Frontal cortex (tissue), 4 donors: ENCODE measurements around the gene DAAM2. TPM values are rescaled to one million over a fixed set of nuclear protein-coding genes. Genes with fewer than 3 reads are reported as not detected.

ENCODE experiments used
- DNase-seq, 2 donors: peaks; one replicate each; pipeline ENCODE4 v3.0.0; 2012; ENCODE audit warnings: low spot score in 2 of 2
- FAIRE-seq: peaks from 2 replicates; lab custom pipeline; 2012; peaks lifted over from hg19 to GRCh38; lab: Jason Lieb, UNC
- total RNA-seq: library from RNA; depleted of rRNA; stranded (reverse); fragments of >200 nt; gene quantifications from one replicate; pipeline ENCODE4 v1.2.3, GENCODE V29; 2014
- donor health status: control.
- donor health status: control.
- donor health status: control.

The DAAM2 gene
- total RNA-seq, 1 donor from 2014 or later, result 5.3 TPM

DNA sequence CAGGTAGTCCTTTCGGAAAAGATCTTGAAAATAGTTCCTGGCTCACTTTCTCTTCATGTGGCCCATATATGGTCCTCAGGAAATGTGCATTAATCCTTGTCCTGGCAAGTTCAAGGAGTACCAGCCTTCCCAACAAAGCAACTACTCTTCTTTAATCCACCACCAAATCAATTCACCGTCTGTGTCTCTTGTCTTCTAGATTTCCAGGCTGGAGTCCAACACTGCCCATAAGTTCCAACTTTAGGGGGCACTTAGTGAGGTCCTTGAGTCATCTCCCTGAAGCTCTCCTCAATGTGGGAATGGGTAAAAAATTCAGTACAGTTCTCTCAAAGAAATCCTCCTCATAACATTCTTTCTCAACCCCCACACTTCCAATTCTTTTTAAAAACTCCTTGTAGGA, 6.9 kb upstream of the DAAM2 start:
- no peak for DNase-seq
- no peak for FAIRE-seq

DNA sequence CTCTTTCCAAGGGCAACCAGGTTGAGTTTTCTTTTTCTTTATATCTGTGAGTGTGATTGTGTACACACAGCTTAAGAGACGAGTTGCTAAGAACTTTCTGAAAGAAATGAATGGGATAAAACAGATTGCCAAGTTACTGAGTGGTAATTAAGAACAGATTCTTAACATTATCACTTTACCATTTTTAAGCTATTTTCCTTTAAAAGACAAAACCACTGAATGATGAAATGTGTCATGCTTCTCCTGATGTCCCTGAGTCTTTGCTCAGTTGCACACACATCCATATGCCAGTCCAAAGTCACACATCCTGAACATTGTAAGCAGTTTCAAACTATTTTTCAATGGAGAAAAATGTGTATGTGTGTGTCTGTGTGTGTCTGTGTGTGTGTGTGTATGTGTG, 5.5 kb upstream of the DAAM2 start:
- no peak for FAIRE-seq
- no peak for DNase-seq

DNA sequence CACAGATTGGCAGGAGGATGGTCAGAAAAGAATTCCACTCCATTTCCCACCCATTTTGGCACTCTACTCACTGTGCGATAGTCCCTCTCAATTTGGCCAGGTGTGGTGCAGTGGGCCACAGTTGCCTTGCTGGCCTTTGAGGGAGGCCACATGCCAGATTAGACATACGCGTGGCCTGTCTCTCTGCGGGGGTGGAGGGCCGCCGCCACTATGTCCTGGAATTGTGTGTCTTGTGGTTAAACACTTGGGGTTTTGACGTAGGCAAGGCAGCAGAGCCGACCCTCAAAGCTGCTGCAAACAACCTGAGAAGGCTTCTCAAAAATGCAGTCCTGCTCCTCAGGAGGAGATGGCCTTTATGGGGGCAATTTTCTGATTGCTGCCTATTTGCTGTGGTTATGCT, 4.9 kb upstream of the DAAM2 start:
- DNase-seq (no peak), FAIRE-seq (no peak)

DNA sequence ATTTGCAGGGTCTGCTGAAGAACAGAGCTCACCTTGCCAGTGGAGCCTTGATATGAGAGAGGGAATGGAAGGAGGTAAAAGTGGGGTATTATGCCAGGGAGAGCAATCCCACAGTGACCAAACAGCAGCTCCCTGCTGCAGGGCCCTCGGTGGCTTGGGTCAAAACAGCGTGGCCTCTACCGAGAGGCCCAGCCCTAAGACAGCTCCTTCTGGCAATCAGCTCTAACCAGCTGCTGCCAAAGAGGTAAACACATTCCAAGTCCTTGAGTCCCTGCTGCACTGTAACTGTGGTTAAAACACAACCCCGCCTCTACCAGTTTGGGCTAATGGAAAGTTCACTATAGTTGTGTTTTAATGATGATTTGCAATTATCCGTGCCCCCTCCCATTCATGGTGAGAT, 1.4 kb upstream of the DAAM2 start:
- FAIRE-seq, result no peak

GRCh38 chr6:39791311-39791710, 865 bp upstream of the DAAM2 start:
- DNase-seq (peak in 1 of 2 donors; percentile 29), FAIRE-seq (no peak)

More for the DNA sequence above, 1.4 kb upstream of the DAAM2 start:
- no peak for DNase-seq

- no peak for FAIRE-seq
- peak in 1 of 2 donors; percentile 24 for DNase-seq
These were observed 619 bp downstream of the DAAM2 start for GRCh38 chr6:39792540-39793450.

GRCh38 chr6:39793516-39793915, 1.3 kb downstream of the DAAM2 start:
- DNase-seq (no peak), FAIRE-seq (no peak)

- DNase-seq (peak in 1 of 2 donors; percentile 23), FAIRE-seq (no peak)
These were observed 2.1 kb downstream of the DAAM2 start for GRCh38 chr6:39794231-39794630.

DNA sequence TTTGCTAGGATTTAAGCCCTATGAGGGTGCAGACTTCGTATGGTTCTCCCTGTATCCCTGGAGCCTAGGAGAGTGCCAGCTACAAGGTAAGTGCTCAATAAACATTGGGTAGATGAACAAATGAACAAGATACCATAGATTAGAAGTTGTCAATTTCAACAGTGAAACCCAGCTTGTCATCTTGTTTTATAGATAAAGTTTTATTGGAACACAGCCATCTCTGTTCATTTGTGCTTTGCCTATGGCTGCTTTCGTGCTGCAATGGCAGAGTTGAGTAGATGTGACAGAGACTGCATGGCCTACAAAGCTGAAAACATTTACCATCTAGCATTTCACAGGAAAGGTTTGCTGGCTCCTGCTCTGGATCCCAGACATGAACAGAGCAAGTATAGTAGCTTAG, 5.6 kb downstream of the DAAM2 start:
- FAIRE-seq, result no peak
- no peak for DNase-seq

DNA sequence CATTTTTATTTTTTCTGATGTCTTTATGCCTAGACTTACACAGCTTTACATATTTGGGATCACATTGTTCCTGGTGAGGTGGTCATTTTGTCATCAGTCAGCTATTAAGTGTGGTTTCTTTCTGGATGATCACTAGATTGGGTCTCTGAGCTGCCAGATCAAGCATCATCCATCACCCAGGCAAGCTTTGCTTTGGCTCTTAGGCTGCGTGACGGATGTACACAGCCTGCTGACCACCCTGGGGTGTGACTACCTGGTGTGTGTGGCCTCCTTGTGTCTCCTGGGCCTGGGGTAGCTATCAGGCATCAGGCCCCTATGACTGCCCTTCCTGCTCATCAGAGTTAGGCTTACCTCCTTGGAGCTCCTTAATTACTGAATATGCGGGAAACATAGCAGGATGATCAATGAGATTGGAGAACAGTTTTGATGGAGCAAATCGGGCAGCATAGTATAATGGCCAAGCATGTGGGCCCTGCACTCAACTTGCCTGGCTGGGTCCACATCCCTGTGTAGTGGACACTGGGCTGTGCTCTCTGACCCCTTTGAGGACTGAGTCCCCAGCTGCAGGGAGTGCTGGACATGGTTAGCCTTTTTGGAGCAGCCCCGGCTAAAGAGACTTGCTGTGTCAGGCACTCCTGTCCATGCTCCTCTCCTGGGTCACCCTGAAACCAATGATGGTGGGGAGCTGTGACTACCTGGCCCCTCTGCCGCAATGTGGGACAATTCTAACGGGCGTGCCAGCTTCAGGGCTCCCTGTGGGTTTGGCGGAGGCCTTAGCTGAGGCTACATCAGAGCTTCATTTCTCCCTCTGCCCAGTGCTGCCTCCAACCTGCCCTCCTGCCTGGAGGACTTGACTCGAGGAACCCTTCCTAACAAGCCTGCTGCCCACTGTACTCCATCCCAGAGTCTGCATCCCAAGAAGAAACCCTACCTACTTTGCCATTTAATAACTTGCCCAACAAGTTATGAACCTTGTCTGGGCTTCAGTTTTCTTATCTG, 8.2 kb downstream of the DAAM2 start:
- no peak for DNase-seq
- FAIRE-seq, result no peak

DNA sequence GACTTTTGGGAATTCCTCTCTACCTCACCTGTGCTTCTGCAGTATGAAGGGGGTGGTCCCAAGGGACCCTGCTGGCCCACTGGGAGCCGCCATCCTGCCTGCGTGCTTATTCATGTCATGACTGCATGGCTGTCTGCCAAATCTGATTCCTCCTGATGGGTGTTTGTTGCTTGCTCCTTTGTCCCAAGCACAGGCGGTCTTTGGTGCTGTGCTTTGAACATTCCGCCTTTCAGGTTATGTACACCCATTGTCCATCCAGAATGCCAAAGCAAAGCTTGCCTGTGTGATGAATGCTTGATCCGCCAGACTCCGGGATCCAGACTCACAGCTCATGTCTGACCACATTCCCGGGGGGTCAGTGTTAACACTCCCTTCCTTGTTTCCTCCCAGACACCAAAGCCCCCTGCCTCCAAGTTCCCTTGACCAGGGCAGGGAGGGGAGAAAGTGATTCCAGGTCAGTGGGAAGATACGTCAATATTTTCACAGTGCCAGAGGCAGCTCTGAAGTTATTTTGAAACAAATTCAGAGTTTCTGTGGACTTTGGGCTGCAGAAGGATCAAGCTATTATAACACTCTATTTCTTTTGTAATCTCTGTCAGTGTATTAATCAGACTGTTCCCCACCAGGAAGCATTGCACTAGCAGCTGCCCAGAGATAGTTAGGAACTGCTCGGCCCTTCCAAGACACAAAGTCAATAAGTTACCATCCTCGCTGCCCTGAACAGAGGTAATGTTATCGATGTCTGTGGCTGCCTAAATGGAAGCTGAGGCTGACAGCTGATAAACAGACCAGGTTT, 9.5 kb downstream of the DAAM2 start:
- FAIRE-seq (no peak), DNase-seq (no peak)

DNA sequence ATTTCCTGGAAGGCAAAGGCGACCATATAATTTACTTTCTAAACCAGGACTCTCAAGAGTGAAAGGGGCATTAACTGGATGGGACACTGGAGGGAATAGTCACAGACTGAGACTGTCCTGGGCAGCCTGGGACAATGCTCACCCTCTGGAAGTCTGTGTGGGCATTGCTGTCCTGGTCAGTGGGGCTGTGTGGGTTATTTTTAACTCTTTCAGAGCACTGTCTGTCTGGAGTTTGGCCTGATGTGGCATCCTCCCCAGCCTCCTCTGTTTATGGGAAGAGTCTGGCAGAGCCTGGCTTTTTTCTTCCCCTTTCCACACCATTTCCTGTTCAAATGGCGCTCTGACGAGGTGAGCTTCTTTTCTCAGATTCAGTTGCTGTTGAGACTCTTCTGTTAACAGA, 11.7 kb downstream of the DAAM2 start:
- DNase-seq, result no peak
- FAIRE-seq, result no peak

DNA sequence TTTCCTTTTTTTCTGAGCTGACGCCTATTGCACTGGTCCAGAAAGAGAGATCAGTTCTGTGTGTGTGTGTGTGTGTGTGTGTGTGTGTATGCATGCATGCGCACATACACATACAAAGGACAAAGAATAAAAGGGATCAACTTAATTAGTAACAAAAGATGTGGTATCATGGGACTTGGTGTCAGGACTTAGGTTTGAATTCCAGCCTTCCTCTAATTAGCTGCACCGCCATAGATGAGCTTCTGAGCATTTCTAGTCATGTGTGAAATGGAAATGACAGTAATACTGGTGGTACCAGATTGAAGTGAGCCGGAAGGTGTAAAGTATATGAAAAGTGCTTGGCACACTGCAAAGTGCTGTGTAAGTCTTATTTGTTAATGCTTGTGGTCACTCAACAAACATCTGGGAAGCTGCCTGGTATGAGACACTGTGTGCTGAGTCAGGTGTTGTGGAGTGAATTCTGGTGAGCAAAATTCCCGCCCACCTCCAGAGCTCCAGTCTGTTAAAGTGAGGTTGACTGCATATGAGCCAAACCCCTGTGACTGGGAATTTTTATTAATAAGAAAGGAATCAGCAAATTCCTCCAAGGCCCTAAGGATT, 12.4 kb downstream of the DAAM2 start:
- FAIRE-seq (no peak), DNase-seq (no peak)

- DNase-seq (no peak), FAIRE-seq (no peak)
These were observed 14.1 kb downstream of the DAAM2 start for GRCh38 chr6:39806278-39806677.

DNA sequence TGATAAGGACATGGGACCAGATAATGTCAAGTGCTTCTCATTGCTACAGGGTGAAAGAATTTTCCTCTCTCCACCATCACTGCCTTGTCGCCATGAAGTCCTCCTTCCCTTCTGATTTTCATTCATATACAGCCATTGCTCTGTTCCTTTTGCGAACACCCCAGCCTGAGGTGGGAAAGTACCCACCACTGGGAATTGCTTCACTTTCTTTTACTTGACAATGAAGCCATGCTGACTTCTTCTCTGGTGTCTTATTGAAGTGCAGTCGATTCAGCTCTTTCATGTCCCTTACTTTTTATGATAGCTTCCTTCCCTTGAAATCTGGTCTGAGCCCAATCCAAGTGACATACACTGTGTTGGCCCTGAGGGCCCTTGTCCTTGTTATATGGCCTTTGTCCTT, 16.2 kb downstream of the DAAM2 start:
- FAIRE-seq (no peak), DNase-seq (no peak)

DNA sequence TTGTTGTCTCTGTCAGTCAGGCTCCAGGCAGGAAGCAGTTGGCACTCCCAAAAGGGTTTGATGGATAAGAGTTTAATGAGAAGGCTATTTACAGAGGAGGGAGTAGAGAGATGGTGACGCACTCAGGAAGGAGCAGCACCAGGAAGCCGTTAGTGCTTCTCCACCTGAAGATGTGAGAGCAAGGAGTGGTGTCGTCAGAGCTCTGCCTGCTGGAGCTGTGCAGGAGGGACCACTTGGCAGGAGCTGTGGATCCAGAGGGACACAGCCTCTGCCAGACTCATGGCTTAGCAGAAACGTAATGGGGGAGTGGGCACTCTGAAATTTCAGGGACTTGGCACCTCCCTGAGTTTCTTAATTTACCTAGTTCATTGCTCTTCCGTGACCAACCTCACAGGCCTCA, 16.8 kb downstream of the DAAM2 start:
- no peak for FAIRE-seq

DNA sequence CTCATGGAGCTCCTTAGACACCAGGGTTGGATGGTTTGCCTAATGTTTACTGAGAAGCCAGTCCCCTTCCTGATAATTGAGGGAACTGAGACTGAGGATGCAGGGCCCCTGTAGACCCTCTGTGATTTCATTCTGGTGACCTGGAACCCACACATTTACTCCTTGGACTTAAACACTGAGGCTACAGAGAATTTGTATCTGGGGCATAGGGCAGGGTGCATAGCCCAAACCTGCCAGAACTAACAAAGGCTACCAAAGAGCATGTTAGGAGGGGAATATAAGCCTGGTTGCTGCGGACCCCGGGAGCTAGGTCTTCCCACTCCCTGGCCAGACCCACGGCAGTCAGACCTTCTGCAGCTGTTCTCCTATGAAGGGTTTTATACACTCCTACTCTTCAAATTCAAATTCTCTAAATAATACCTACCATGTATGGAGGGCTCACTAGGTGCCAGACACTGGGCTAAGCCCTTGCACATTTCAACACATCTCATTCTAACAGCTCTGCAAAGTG, 19.7 kb downstream of the DAAM2 start:
- FAIRE-seq (no peak), DNase-seq (no peak)

More for the DNA sequence above, 16.8 kb downstream of the DAAM2 start:
- no peak for DNase-seq

- FAIRE-seq (no peak), DNase-seq (no peak)
These were observed 20.3 kb downstream of the DAAM2 start for GRCh38 chr6:39812496-39812852.

DNA sequence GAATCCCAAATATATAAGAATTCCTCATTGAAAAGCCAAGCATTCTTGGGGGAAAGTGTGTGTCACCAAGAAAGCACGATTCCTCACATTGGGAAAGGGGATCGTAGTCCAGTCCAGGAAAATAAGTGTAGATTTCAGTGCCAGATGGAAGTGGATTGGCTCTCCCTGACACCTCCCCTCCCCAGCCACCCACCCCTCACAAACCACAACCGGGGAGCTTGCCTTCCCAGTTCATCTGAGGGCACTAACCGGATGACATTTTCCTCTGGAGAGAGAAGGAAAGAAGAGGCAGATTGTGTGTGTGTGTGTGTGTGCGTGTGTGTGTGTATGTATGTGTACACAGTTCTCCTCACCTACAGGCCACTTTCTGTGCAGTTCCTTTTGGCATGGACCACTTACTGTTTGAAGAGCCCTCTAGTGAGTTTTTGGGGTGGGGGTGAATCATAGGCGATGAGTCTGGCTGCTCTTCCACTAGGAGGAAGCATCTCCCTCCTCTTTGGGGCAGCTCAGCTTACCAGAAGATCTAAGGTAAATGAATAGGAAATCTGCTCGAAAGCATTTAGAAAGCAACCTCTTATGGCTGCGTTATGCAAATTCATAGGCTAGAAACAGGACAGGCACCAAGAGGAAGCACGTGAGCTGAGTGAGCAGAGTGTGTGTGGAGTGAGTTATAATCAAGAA, 20.8 kb downstream of the DAAM2 start:
- FAIRE-seq (no peak), DNase-seq (no peak)
